ENCODE data around the gene SSTR3. TPM values are rescaled to one million over a fixed set of nuclear protein-coding genes. Genes with fewer than 3 reads are reported as not detected.
"Not testable (repeated sequence)": the region's sequence is repeated elsewhere in the genome, so short reads cannot be mapped to it uniquely, and the experiment has no call there.

Gene SSTR3
- total RNA-seq, 1 donor from 2014 or later = not detected

GRCh38 chr22:37183432-37184379 is 28.6 kb downstream of the SSTR3 start:
- DNase-seq (ENCODE audit: extremely low read depth, low read depth, low spot score) = no peak

DNA sequence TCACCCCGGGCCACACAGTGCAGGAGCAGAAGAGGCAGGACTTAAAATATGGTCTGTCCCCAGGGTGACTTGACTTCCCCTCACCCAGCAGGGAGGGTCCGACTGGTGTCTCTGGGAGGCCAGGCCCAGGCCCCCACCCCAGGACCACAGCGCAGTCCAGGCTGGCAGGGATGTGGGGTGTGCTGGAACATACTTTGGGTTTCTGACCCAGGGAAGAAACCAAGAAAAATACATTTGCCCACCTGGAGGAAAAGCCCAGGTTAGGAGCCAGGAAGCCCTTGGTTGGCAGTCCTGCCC is 29.4 kb downstream of the SSTR3 start:
- no peak for DNase-seq (ENCODE audit: extremely low read depth, low read depth, low spot score)

DNA sequence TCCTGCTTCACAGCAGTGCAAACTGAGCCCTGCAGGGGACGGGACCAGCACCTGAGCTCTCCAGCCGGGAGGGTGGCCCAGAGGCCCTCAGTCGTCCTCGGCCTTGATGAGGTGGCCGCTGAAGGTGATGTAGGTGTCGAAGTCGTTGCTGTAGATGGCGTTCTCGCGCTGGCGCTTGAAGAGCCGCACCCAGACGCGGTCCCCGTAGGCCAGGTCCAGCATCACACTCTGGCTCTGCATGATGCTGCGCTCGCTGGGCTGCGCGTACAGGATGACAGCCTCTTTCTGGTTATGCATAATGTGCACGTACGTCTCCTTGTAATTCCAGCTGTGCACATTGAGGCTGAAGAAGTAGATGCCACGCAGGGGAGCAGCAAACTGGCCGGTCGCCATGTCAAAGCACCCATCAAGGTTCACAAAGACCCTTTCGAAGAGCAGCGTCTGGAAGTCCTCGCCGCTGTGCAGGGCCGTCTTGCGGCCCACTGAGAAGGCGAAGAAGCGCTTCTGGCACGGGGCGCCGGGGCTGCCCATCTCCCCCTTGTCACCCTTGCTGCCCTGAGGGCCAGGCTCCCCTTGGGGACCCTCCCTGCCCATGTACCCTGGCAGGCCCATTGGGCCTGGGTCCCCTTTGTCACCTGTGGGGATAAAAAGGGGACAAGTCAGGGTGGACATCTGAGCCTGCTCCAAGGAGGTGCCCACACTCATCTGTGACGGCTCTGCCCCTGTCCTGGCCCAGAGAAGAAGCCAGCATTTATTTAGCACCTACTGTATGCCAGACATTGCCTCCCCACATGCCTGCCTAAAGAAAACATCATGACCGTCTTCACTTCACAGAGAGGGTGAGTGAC is 30.0 kb downstream of the SSTR3 start:
- DNase-seq (ENCODE audit: extremely low read depth, low read depth, low spot score) = no peak

DNA sequence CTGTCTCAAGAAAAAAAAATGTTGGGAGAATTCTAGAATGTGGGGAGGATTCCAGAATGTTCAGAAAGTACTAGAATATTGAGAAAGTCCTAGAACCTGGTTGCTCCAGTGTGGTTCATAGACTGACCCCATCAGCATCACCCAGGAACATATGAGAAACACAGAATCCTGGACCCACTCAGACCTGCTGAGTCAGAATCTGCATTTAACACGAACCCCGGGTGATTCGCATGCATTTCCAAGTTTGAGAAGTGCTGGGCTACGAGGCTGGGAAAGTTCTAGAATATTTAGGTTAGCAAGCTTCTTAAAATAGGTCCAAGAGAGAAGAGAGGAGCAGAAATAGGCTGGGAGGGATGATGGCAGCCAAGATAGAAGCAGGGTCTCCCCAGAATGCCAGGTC is 30.6 kb downstream of the SSTR3 start:
- no peak for DNase-seq (ENCODE audit: extremely low read depth, low read depth, low spot score)

GRCh38 chr22:37180531-37181231 is 31.6 kb downstream of the SSTR3 start:
- DNase-seq (ENCODE audit: extremely low read depth, low read depth, low spot score) = no peak

GRCh38 chr22:37179622-37180420 is 32.5 kb downstream of the SSTR3 start:
- DNase-seq (ENCODE audit: extremely low read depth, low read depth, low spot score) = no peak

GRCh38 chr22:37179126-37179470 is 33.2 kb downstream of the SSTR3 start:
- no peak for DNase-seq (ENCODE audit: extremely low read depth, low read depth, low spot score)

- DNase-seq (ENCODE audit: extremely low read depth, low read depth, low spot score) = no peak
Measured at GRCh38 chr22:37178350-37179125, 33.7 kb downstream of the SSTR3 start.

DNA sequence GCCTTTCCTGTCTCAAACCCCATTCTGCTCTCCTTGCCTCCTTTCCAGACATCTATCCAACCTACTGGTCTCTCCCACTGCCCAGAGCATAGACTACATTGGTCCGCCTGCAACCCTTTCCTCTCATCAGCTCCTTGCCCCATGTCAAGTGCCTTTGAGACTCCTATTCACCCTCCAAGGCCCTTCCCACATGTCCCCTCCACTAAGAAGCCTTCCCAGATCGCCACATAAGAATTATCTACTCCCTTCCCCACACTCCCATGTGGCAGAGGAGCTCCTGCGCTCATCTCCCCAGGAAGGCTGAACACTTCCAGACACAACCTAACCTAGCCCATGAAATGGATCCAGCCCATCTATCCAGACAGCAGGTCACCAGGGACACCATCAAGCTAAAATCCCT is 34.5 kb downstream of the SSTR3 start:
- DNase-seq (ENCODE audit: extremely low read depth, low read depth, low spot score) = no peak

DNA sequence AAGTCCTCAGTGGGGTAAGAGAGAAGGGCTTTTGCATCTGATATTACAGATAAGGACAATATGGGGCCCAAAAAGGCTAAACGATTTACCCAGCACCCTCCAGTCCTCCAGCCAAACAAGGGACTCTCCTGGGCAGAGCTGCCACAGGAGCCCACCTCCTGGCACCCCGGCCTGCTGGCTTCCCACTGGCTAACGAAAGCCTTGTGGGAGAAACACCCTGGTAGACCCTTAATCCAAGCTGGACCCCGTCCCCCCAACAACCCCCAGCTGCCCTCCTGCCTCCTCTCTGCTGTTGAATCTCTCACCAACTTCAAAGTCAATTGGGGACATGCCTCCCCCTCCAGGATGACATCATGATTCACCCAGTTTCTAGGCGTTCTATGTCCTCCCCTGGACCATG is 35.1 kb downstream of the SSTR3 start:
- DNase-seq (ENCODE audit: extremely low read depth, low read depth, low spot score) = no peak

- peak; percentile 93 for DNase-seq (ENCODE audit: extremely low read depth, low read depth, low spot score)
Measured at GRCh38 chr22:37176464-37177061, 35.7 kb downstream of the SSTR3 start.

DNA sequence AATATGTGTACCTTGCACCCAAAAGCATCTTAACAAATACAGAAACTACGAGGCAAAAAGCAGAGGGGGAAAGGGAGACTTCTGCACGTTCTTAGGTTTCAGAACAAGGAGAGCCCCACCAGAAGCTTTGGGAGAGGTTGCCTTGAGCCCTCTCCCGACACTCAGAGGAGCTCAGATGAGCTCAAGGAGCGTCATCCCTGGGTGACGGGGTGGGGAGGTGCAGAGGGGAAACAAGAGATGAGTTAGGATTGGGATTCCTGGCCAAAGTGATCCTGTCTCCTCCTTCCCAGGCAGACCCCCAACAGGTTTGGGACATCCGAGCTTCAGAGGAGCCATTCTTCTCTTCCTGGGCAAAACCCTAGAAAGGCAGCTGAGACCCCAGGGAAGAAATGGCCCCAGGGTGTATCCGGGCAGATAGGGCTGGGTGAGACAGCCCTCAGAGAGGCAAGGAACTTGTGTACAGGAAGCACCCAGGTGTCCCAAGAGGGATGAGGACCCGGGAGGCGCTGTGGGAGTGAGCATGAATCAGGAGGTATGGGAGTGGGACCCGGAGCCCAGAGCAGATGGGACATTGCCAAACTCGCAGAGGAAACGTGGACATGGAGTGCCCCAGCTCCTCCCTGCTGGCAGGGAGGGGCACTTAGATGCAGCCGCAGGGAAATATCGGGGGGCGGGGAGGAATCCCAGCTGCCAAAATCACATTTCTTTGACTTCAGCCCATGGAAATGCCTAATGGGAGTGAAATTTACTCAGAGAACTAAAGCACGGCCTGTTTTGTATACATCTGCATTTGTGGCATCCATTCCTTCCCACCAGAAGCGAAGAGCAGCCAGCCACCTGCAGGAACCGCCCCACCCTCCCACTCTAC is 36.6 kb downstream of the SSTR3 start:
- DNase-seq (ENCODE audit: extremely low read depth, low read depth, low spot score) = no peak

- no peak for DNase-seq (ENCODE audit: extremely low read depth, low read depth, low spot score)
Measured at GRCh38 chr22:37174964-37175363, 37.3 kb downstream of the SSTR3 start.

- DNase-seq (ENCODE audit: extremely low read depth, low read depth, low spot score) = no peak
Measured at GRCh38 chr22:37173709-37174108, 38.6 kb downstream of the SSTR3 start.

- DNase-seq (ENCODE audit: extremely low read depth, low read depth, low spot score) = no peak
Measured at GRCh38 chr22:37172266-37173245, 39.7 kb downstream of the SSTR3 start.

DNA sequence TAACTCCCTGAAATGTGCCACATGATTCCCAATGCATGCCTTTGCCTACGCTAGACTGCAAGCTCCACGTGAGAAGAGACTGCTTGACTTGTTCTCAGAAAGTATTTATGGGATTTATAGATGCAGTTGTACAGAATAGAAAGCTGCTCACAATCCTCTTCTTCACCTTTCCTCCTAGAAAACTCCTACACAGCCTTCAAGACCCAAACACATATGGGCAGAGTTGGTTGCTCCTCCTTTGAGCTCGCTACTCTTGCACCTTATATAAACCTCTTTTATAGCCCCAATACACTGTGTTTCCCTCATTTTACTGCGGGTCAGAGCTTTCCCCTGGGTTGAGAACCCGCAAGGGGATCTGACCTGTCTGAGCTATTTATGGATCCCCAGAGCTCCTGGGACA is 40.6 kb downstream of the SSTR3 start:
- no peak for DNase-seq (ENCODE audit: extremely low read depth, low read depth, low spot score)

- not testable (repeated sequence) for DNase-seq (ENCODE audit: extremely low read depth, low read depth, low spot score)
Measured at GRCh38 chr22:37170689-37171405, 41.4 kb downstream of the SSTR3 start.
